ENCODE measurements around the gene PIN1. TPM values are rescaled to one million over a fixed set of nuclear protein-coding genes. Genes with fewer than 3 reads are reported as not detected.
"Not testable (repeated sequence)": the region's sequence is repeated elsewhere in the genome, so short reads cannot be mapped to it uniquely, and the experiment has no call there.

Gene PIN1
- total RNA-seq, 1 donor from 2014 or later, result 69.9 TPM

- Mint-ChIP-seq H3K4me1 (ENCODE audit: unreplicated experiment) (peaks cover 11% of the 10 kb centered on the region), H3K9me3 (ENCODE audit: unreplicated experiment) (peaks cover 4% of the 10 kb centered on the region), H3K27me3 (ENCODE audit: unreplicated experiment) (peaks cover 10% of the 10 kb centered on the region), H3K4me3 (ENCODE audit: unreplicated experiment) (peak overlapping the region; percentile 93), H3K36me3 (ENCODE audit: low read depth, unreplicated experiment) (peaks cover 30% of the 10 kb centered on the region), H3K27ac (ENCODE audit: unreplicated experiment) (no peak overlapping the region)
- TF ChIP-seq CTCF (IDR thresholded peaks at IDR 0.05; ENCODE audit: unreplicated experiment), result no peak
- DNase-seq (ENCODE audit: low spot score), result no peak
These were observed 15.6 kb upstream of the PIN1 start for GRCh38 chr19:9819596-9819909.

- peak overlapping the region; percentile 93 for H3K4me3 Mint-ChIP-seq (ENCODE audit: unreplicated experiment)
- H3K4me1 Mint-ChIP-seq (ENCODE audit: unreplicated experiment), result peaks cover 11% of the 10 kb centered on the region
- peaks cover 26% of the 10 kb centered on the region for H3K36me3 Mint-ChIP-seq (ENCODE audit: low read depth, unreplicated experiment)
- not testable (repeated sequence) for H3K27ac Mint-ChIP-seq (ENCODE audit: unreplicated experiment); DNase-seq (ENCODE audit: low spot score); H3K9me3 Mint-ChIP-seq (ENCODE audit: unreplicated experiment)
- peaks cover 10% of the 10 kb centered on the region for H3K27me3 Mint-ChIP-seq (ENCODE audit: unreplicated experiment)
These were observed 15.1 kb upstream of the PIN1 start for GRCh38 chr19:9820034-9820433.

DNA sequence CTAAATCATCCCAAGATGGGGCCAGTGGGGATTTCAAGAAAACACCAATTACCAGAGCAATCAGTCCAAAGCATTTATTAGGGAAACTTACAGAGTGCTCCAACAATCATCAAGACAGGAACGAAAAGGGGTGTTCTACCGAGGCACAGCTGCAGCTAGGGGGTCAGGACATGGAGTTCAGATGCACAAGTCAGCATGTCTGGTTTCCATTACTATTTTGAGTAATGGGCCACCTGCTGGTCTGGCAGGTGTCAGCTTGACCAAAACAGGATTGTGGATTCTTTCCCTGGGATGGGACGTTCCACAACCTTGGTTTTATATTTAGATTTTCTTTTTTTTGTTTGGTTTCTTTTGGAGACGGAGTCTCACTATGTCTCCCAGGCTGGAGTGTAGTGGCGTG, 11.3 kb upstream of the PIN1 start:
- no peak for DNase-seq (ENCODE audit: low spot score)
- Mint-ChIP-seq H3K27ac (ENCODE audit: unreplicated experiment) (no peak overlapping the region), H3K9me3 (ENCODE audit: unreplicated experiment) (no peaks in the 10 kb centered on the region), H3K36me3 (ENCODE audit: low read depth, unreplicated experiment) (peaks cover 4% of the 10 kb centered on the region), H3K4me1 (ENCODE audit: unreplicated experiment) (peaks cover 20% of the 10 kb centered on the region), H3K27me3 (ENCODE audit: unreplicated experiment) (peaks cover 17% of the 10 kb centered on the region), H3K4me3 (ENCODE audit: unreplicated experiment) (no peak overlapping the region)
- no peak for TF ChIP-seq CTCF (IDR thresholded peaks at IDR 0.05; ENCODE audit: unreplicated experiment)

DNA sequence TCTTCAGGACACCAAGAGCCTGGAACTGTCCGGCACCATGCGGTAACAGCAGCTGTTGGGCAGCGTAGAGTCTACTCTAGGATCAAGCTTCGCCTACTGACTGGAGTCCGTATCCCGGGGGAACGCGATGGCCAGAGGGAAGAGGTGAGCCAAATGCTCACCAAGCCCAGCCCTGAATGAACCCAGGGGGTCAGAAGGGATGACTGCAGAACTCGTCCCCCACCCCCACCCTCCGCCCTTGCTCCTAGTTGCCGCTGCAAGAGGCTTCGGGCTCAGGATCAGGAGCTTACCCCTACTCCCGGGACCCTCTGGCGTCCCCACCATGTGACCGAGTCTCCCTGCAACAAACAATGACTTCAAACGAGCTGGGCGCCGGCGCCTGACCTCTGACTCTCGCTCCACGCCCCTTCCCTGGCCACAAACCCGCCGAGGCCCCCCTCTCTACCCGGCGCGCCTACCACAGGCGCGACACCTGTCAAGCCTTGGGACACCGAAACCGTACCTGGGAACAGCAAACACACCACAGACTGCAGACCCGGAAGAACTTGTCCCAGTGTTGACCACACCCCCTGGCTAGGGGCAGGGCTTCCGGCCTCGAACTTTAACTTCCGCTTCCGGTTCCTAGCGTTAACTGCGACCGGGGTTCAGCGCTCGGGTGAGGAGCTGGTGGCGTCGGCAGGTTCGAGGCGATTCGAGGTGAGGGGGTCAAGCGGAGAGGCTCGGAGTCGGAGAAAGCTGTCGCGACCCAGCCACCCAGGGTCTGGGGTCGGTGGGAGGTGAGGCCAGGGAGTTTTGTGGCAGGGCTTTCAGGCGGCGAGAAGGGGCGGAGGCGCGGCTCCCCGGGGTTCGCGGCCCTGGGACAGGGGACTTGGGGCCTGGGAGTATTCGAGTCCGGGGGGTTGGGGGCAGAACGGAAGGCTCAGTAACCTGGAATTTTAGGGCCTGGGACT, 7.6 kb upstream of the PIN1 start, which contains the start of gene UBL5:
Gene UBL5 (plus strand): TSS at position 630 of the 950 bp plus-strand sequence. CDS start 420 bp downstream, outside the sequence.
- DNase-seq (ENCODE audit: low spot score), result peak; percentile 83
- H3K27me3 Mint-ChIP-seq (ENCODE audit: unreplicated experiment), result peaks cover 12% of the 10 kb centered on the region
- H3K27ac Mint-ChIP-seq (ENCODE audit: unreplicated experiment), result peak within 1 kb of the TSS; percentile 99
- H3K36me3 Mint-ChIP-seq (ENCODE audit: low read depth, unreplicated experiment), result peaks cover 10% of the 10 kb centered on the region
- peaks cover 18% of the 10 kb centered on the region for H3K4me1 Mint-ChIP-seq (ENCODE audit: unreplicated experiment)
- TF ChIP-seq CTCF (IDR thresholded peaks at IDR 0.05; ENCODE audit: unreplicated experiment), result no peak
- H3K4me3 Mint-ChIP-seq (ENCODE audit: unreplicated experiment), result peak within 1 kb of the TSS; percentile 100
- no peaks in the 10 kb centered on the region for H3K9me3 Mint-ChIP-seq (ENCODE audit: unreplicated experiment)

GRCh38 chr19:9828551-9829063, 6.5 kb upstream of the PIN1 start:
- Mint-ChIP-seq H3K4me1 (ENCODE audit: unreplicated experiment) (peaks cover 18% of the 10 kb centered on the region), H3K4me3 (ENCODE audit: unreplicated experiment) (peak overlapping the region; percentile 100), H3K27me3 (ENCODE audit: unreplicated experiment) (peaks cover 12% of the 10 kb centered on the region), H3K36me3 (ENCODE audit: low read depth, unreplicated experiment) (peaks cover 10% of the 10 kb centered on the region), H3K27ac (ENCODE audit: unreplicated experiment) (peak overlapping the region; percentile 99), H3K9me3 (ENCODE audit: unreplicated experiment) (no peaks in the 10 kb centered on the region)
- no peak for TF ChIP-seq CTCF (IDR thresholded peaks at IDR 0.05; ENCODE audit: unreplicated experiment)
- no peak for DNase-seq (ENCODE audit: low spot score)
